ENCODE results near the gene SNAP47.
A peak's percentile ranks its signal among the peaks of the same experiment; 100 is the strongest.

SNAP47 gene

GRCh38 chr1:227748496-227749182, 13.4 kb downstream of the SNAP47 start:
- FAIRE-seq: no peak
- no peak for DNase-seq (ENCODE audit: low spot score)

GRCh38 chr1:227749225-227749624, 14.0 kb downstream of the SNAP47 start:
- no peak for DNase-seq (ENCODE audit: low spot score)
- no peak for FAIRE-seq

- FAIRE-seq: no peak
- no peak for DNase-seq (ENCODE audit: low spot score)
These were observed 14.9 kb downstream of the SNAP47 start for GRCh38 chr1:227749916-227750710.

- FAIRE-seq (no peak), DNase-seq (ENCODE audit: low spot score) (no peak)
These were observed 18.9 kb downstream of the SNAP47 start for GRCh38 chr1:227753999-227754711.

GRCh38 chr1:227754958-227755357, 19.7 kb downstream of the SNAP47 start:
- DNase-seq (ENCODE audit: low spot score): no peak
- FAIRE-seq: no peak

- no peak for DNase-seq (ENCODE audit: low spot score)
- FAIRE-seq: no peak
These were observed 21.1 kb downstream of the SNAP47 start for GRCh38 chr1:227756172-227756959.

GRCh38 chr1:227757781-227758180, 22.5 kb downstream of the SNAP47 start:
- FAIRE-seq: no peak
- no peak for DNase-seq (ENCODE audit: low spot score)

GRCh38 chr1:227758366-227758765, 23.1 kb downstream of the SNAP47 start:
- FAIRE-seq: no peak

GRCh38 chr1:227759341-227760300, 24.4 kb downstream of the SNAP47 start:
- DNase-seq (ENCODE audit: low spot score) (peak; percentile 70), FAIRE-seq (no peak)

More at GRCh38 chr1:227758366-227758765, 23.1 kb downstream of the SNAP47 start:
- no peak for DNase-seq (ENCODE audit: low spot score)

GRCh38 chr1:227760377-227760776, 25.1 kb downstream of the SNAP47 start:
- FAIRE-seq (no peak), DNase-seq (ENCODE audit: low spot score) (no peak)

- DNase-seq (ENCODE audit: low spot score) (no peak), FAIRE-seq (no peak)
These were observed 26.5 kb downstream of the SNAP47 start for GRCh38 chr1:227761621-227762230.

- peak; percentile 7 for FAIRE-seq
- DNase-seq (ENCODE audit: low spot score): peak; percentile 67
These were observed 27.1 kb downstream of the SNAP47 start for GRCh38 chr1:227762231-227762911.

GRCh38 chr1:227763246-227764018, 28.2 kb downstream of the SNAP47 start:
- no peak for DNase-seq (ENCODE audit: low spot score)
- no peak for FAIRE-seq

- FAIRE-seq (no peak), DNase-seq (ENCODE audit: low spot score) (no peak)
These were observed 28.8 kb downstream of the SNAP47 start for GRCh38 chr1:227764019-227764391.

- FAIRE-seq (no peak), DNase-seq (ENCODE audit: low spot score) (no peak)
These were observed 30.2 kb downstream of the SNAP47 start for GRCh38 chr1:227765261-227766014.

GRCh38 chr1:227766015-227766634, 30.9 kb downstream of the SNAP47 start:
- FAIRE-seq (peak; percentile 20), DNase-seq (ENCODE audit: low spot score) (peak; percentile 56)

- DNase-seq (ENCODE audit: low spot score) (no peak), FAIRE-seq (no peak)
These were observed 31.5 kb downstream of the SNAP47 start for GRCh38 chr1:227766653-227767277.

Data from RCC 7860 (cell line).